Measurements from ENCODE around the gene SSX2IP.

DNA sequence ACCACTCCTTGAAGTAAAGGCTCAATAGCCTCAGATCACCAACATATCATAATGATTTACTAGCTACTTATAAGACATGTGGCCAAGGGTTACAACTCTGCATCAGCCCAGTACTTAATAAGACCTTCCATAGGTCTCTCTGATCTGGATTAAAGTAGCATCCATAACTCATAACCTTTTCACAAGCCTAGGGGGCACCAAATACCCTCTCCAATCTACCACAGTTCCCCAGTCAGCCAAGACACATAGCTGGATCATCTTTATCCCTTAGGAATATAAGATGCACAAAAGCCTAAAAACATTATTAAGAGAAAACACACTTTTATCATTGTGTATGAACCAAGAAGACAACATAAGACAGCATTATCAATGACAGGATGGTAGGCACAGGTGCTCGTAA, 22.1 kb downstream of the SSX2IP start:
- no peak for TF ChIP-seq POLR2A (IDR thresholded peaks at IDR 0.05)
- peak in 3 of 4 experiments; percentile 14 to 58 (median 30) for TF ChIP-seq CTCF (IDR thresholded peaks at IDR 0.05)
